ENCODE measurements around the gene KCNK5.

Gene KCNK5

GRCh38 chr6:39217177-39217864 is 12.0 kb downstream of the KCNK5 start:
- DNase-seq (no peak), ATAC-seq (replicated peaks) (no peak)
- peaks cover 2 to 5% of the 10 kb centered on the region in 2 donors for H3K9me3 Mint-ChIP-seq
- no peak overlapping the region for H3K4me3 Mint-ChIP-seq
- H3K27me3 Mint-ChIP-seq: peaks cover 3 to 25% of the 10 kb centered on the region in 2 donors
- no peak overlapping the region for H3K27ac Mint-ChIP-seq
- H3K36me3 Mint-ChIP-seq: peaks cover 4% of the 10 kb centered on the region in 2 donors
- peaks cover 1 to 6% of the 10 kb centered on the region in 2 donors for H3K4me1 Mint-ChIP-seq

- Mint-ChIP-seq H3K27ac (no peak overlapping the region), H3K4me1 (peaks cover 1 to 8% of the 10 kb centered on the region in 2 donors), H3K27me3 (peaks cover 6 to 24% of the 10 kb centered on the region in 2 donors), H3K36me3 (peaks cover 0 to 2% of the 10 kb centered on the region in 2 donors), H3K4me3 (no peak overlapping the region), H3K9me3 (no peaks in the 10 kb centered on the region)
- no peak for DNase-seq
- ATAC-seq (replicated peaks): no peak
Measured at GRCh38 chr6:39215640-39216158, 13.6 kb downstream of the KCNK5 start.

- H3K4me3 Mint-ChIP-seq: no peak overlapping the region
- H3K27me3 Mint-ChIP-seq: peaks cover 11 to 29% of the 10 kb centered on the region in 2 donors
- DNase-seq (no peak), ATAC-seq (replicated peaks) (no peak)
- no peaks in the 10 kb centered on the region for H3K9me3 Mint-ChIP-seq
- no peak overlapping the region for H3K27ac Mint-ChIP-seq
- peaks cover 0 to 2% of the 10 kb centered on the region in 2 donors for H3K36me3 Mint-ChIP-seq
- peaks cover 1 to 13% of the 10 kb centered on the region in 2 donors for H3K4me1 Mint-ChIP-seq
Measured at GRCh38 chr6:39214846-39215639, 14.2 kb downstream of the KCNK5 start.

- no peak for DNase-seq
- no peak overlapping the region for H3K27ac Mint-ChIP-seq
- H3K36me3 Mint-ChIP-seq: peaks cover 0 to 2% of the 10 kb centered on the region in 2 donors
- peaks cover 1 to 13% of the 10 kb centered on the region in 2 donors for H3K4me1 Mint-ChIP-seq
- ATAC-seq (replicated peaks): no peak
- H3K4me3 Mint-ChIP-seq: no peak overlapping the region
- H3K27me3 Mint-ChIP-seq: peaks cover 11 to 30% of the 10 kb centered on the region in 2 donors
- H3K9me3 Mint-ChIP-seq: no peaks in the 10 kb centered on the region
Measured at GRCh38 chr6:39214120-39214813, 15.0 kb downstream of the KCNK5 start.

GRCh38 chr6:39213195-39213920 is 15.9 kb downstream of the KCNK5 start:
- H3K9me3 Mint-ChIP-seq: no peaks in the 10 kb centered on the region
- no peak for DNase-seq
- no peak overlapping the region for H3K4me3 Mint-ChIP-seq
- no peak for ATAC-seq (replicated peaks)
- peaks cover 16 to 34% of the 10 kb centered on the region in 2 donors for H3K27me3 Mint-ChIP-seq
- H3K27ac Mint-ChIP-seq: no peak overlapping the region
- H3K4me1 Mint-ChIP-seq: peaks cover 1 to 7% of the 10 kb centered on the region in 2 donors
- peaks cover 0 to 2% of the 10 kb centered on the region in 2 donors for H3K36me3 Mint-ChIP-seq

- Mint-ChIP-seq H3K4me1 (peaks cover 2 to 15% of the 10 kb centered on the region in 2 donors), H3K4me3 (no peak overlapping the region), H3K27me3 (peaks cover 29 to 51% of the 10 kb centered on the region in 2 donors), H3K27ac (no peak overlapping the region), H3K36me3 (peaks cover 0 to 6% of the 10 kb centered on the region in 2 donors), H3K9me3 (no peaks in the 10 kb centered on the region)
- DNase-seq: no peak
- no peak for ATAC-seq (replicated peaks)
Measured at GRCh38 chr6:39211183-39211582, 18.1 kb downstream of the KCNK5 start.

- H3K27me3 Mint-ChIP-seq: peaks cover 29 to 53% of the 10 kb centered on the region in 2 donors
- H3K36me3 Mint-ChIP-seq: peaks cover 0 to 5% of the 10 kb centered on the region in 2 donors
- no peak overlapping the region for H3K4me3 Mint-ChIP-seq
- no peak for ATAC-seq (replicated peaks)
- H3K9me3 Mint-ChIP-seq: no peaks in the 10 kb centered on the region
- no peak for DNase-seq
- H3K27ac Mint-ChIP-seq: no peak overlapping the region
- H3K4me1 Mint-ChIP-seq: peaks cover 2 to 15% of the 10 kb centered on the region in 2 donors
Measured at GRCh38 chr6:39210450-39210849, 18.8 kb downstream of the KCNK5 start.

GRCh38 chr6:39209911-39210310 is 19.4 kb downstream of the KCNK5 start:
- H3K27ac Mint-ChIP-seq: no peak overlapping the region
- ATAC-seq (replicated peaks) (no peak), DNase-seq (no peak)
- H3K36me3 Mint-ChIP-seq: peaks cover 0 to 5% of the 10 kb centered on the region in 2 donors
- H3K4me3 Mint-ChIP-seq: no peak overlapping the region
- H3K9me3 Mint-ChIP-seq: no peaks in the 10 kb centered on the region
- H3K4me1 Mint-ChIP-seq: peaks cover 2 to 15% of the 10 kb centered on the region in 2 donors
- H3K27me3 Mint-ChIP-seq: peaks cover 29 to 53% of the 10 kb centered on the region in 2 donors

GRCh38 chr6:39209360-39209811 is 19.9 kb downstream of the KCNK5 start:
- peaks cover 2 to 15% of the 10 kb centered on the region in 2 donors for H3K4me1 Mint-ChIP-seq
- no peak for ATAC-seq (replicated peaks)

GRCh38 chr6:39208223-39208739 is 21.0 kb downstream of the KCNK5 start:
- Mint-ChIP-seq H3K4me3 (no peak overlapping the region), H3K27me3 (peaks cover 39 to 55% of the 10 kb centered on the region in 2 donors), H3K27ac (peak overlapping the region; percentile 4), H3K36me3 (peaks cover 0 to 5% of the 10 kb centered on the region in 2 donors), H3K9me3 (no peaks in the 10 kb centered on the region), H3K4me1 (peaks cover 2 to 15% of the 10 kb centered on the region in 2 donors)
- DNase-seq (no peak), ATAC-seq (replicated peaks) (no peak)

More at GRCh38 chr6:39209360-39209811, 19.9 kb downstream of the KCNK5 start:
- Mint-ChIP-seq H3K27me3 (peaks cover 34 to 52% of the 10 kb centered on the region in 2 donors), H3K36me3 (peaks cover 0 to 5% of the 10 kb centered on the region in 2 donors), H3K4me3 (no peak overlapping the region), H3K9me3 (no peaks in the 10 kb centered on the region), H3K27ac (peak overlapping the region; percentile 37)
- no peak for DNase-seq

- H3K27ac Mint-ChIP-seq: no peak overlapping the region
- DNase-seq: no peak
Measured at GRCh38 chr6:39207416-39208222, 21.7 kb downstream of the KCNK5 start.

GRCh38 chr6:39206250-39206721 is 23.0 kb downstream of the KCNK5 start:
- no peak overlapping the region for H3K4me3 Mint-ChIP-seq
- no peak overlapping the region for H3K27ac Mint-ChIP-seq
- H3K36me3 Mint-ChIP-seq: peaks cover 0 to 5% of the 10 kb centered on the region in 2 donors
- ATAC-seq (replicated peaks) (no peak), DNase-seq (no peak)
- H3K4me1 Mint-ChIP-seq: peaks cover 2 to 16% of the 10 kb centered on the region in 2 donors
- H3K27me3 Mint-ChIP-seq: peaks cover 45 to 60% of the 10 kb centered on the region in 2 donors
- H3K9me3 Mint-ChIP-seq: no peaks in the 10 kb centered on the region

More at GRCh38 chr6:39207416-39208222, 21.7 kb downstream of the KCNK5 start:
- H3K9me3 Mint-ChIP-seq: no peaks in the 10 kb centered on the region
- peaks cover 45 to 60% of the 10 kb centered on the region in 2 donors for H3K27me3 Mint-ChIP-seq
- ATAC-seq (replicated peaks): no peak
- peaks cover 2 to 15% of the 10 kb centered on the region in 2 donors for H3K4me1 Mint-ChIP-seq
- peaks cover 0 to 5% of the 10 kb centered on the region in 2 donors for H3K36me3 Mint-ChIP-seq
- H3K4me3 Mint-ChIP-seq: no peak overlapping the region

All from stimulated activated naive B cell treated with anti-CD40 and anti-IgM and Interleukin-4, amounts not matched to agents 10 μg/mL and 1 μg/mL and 100 μg/mL, for 72 hours (primary cell).